Right lung (tissue), 10 donors: ENCODE measurements around the gene TRAPPC6A. TPM values are rescaled to one million over a fixed set of nuclear protein-coding genes. Genes with fewer than 3 reads are reported as not detected.

Experiments
- DNase-seq, 2 donors: peaks; one replicate each; pipeline ENCODE4 v3.0.0-alpha.2; 2013
- long read RNA-seq, 8 donors: transcript quantifications; one replicate each; lab custom pipeline, GENCODE V29; 2026
- polyA plus RNA-seq, 5 donors: library from polyadenylated mRNA; unstranded; fragments of 120-200 nt; gene quantifications; one replicate each; pipeline versions ENCODE4 v1.2.1 to v1.2.3, GENCODE V29; 2013; ENCODE audit warnings: inconsistent platforms in 1 of 5, low replicate concordance in 1 of 5; ENCODE audit not compliant: insufficient read length in 5 of 5, insufficient read depth in 1 of 5

TRAPPC6A gene, protein sequence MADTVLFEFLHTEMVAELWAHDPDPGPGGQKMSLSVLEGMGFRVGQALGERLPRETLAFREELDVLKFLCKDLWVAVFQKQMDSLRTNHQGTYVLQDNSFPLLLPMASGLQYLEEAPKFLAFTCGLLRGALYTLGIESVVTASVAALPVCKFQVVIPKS
- polyA plus RNA-seq, result 10 to 100 TPM; 18.7 to 37.7 (median 24.4) TPM
- long read RNA-seq, donor 1, transcript TRAPPC6A-201 (6 exons, 805 nt), result minor isoform, 10 of 30 reads
- long read RNA-seq, donor 1, transcript TRAPPC6A-202 (6 exons, 758 nt), result major isoform, 11 of 30 reads
- long read RNA-seq, donor 1, partial matches to known transcripts, result 5 of 30 reads
- long read RNA-seq, donor 1, other reads (novel, unspliced or antisense), result 0 of 30 reads
- long read RNA-seq, donor 2, transcript TRAPPC6A-201 (6 exons, 805 nt), result major isoform, 5 of 19 reads
- long read RNA-seq, donor 2, transcript TRAPPC6A-202 (6 exons, 758 nt), result major isoform, 5 of 19 reads
- long read RNA-seq, donor 2, transcript TRAPPC6A-204 (5 exons, 695 nt), result major isoform, 5 of 19 reads
- long read RNA-seq, donor 2, partial matches to known transcripts, result 0 of 19 reads
- long read RNA-seq, donor 2, other reads (novel, unspliced or antisense), result 0 of 19 reads
- long read RNA-seq, donor 3, transcript TRAPPC6A-202 (6 exons, 758 nt), result major isoform, 14 of 33 reads
- long read RNA-seq, donor 3, transcript TRAPPC6A-204 (5 exons, 695 nt), result minor isoform, 6 of 33 reads
- long read RNA-seq, donor 3, transcript TRAPPC6A-201 (6 exons, 805 nt), result minor isoform, 13 of 33 reads
- long read RNA-seq, donor 3, partial matches to known transcripts, result 0 of 33 reads
- long read RNA-seq, donor 3, other reads (novel, unspliced or antisense), result 0 of 33 reads
- long read RNA-seq, donor 4, transcript TRAPPC6A-204 (5 exons, 695 nt), result minor isoform, 6 of 26 reads
- long read RNA-seq, donor 4, transcript TRAPPC6A-202 (6 exons, 758 nt), result major isoform, 7 of 26 reads
- long read RNA-seq, donor 4, transcript TRAPPC6A-201 (6 exons, 805 nt), result minor isoform, 5 of 26 reads
- long read RNA-seq, donor 4, partial matches to known transcripts, result 6 of 26 reads
- long read RNA-seq, donor 4, other reads (novel, unspliced or antisense), result 0 of 26 reads
- long read RNA-seq, donor 5, transcript TRAPPC6A-205 (5 exons, 514 nt), result minor isoform, 6 of 29 reads
- long read RNA-seq, donor 5, transcript TRAPPC6A-202 (6 exons, 758 nt), result minor isoform, 8 of 29 reads
- long read RNA-seq, donor 5, transcript TRAPPC6A-201 (6 exons, 805 nt), result major isoform, 13 of 29 reads
- long read RNA-seq, donor 5, partial matches to known transcripts, result 0 of 29 reads
- long read RNA-seq, donor 5, other reads (novel, unspliced or antisense), result 0 of 29 reads
- long read RNA-seq, donor 6, transcript TRAPPC6A-204 (5 exons, 695 nt), result minor isoform, 7 of 37 reads
- long read RNA-seq, donor 6, transcript TRAPPC6A-201 (6 exons, 805 nt), result major isoform, 12 of 37 reads
- long read RNA-seq, donor 6, transcript TRAPPC6A-202 (6 exons, 758 nt), result major isoform, 12 of 37 reads
- long read RNA-seq, donor 6, transcript TRAPPC6A-205 (5 exons, 514 nt), result minor isoform, 5 of 37 reads
- long read RNA-seq, donor 6, partial matches to known transcripts, result 0 of 37 reads
- long read RNA-seq, donor 6, other reads (novel, unspliced or antisense), result 0 of 37 reads
- long read RNA-seq, donor 7, transcript TRAPPC6A-205 (5 exons, 514 nt), result minor isoform, 6 of 25 reads
- long read RNA-seq, donor 7, transcript TRAPPC6A-202 (6 exons, 758 nt), result major isoform, 7 of 25 reads
- long read RNA-seq, donor 7, transcript TRAPPC6A-204 (5 exons, 695 nt), result minor isoform, 5 of 25 reads
- long read RNA-seq, donor 7, transcript TRAPPC6A-201 (6 exons, 805 nt), result major isoform, 7 of 25 reads
- long read RNA-seq, donor 7, partial matches to known transcripts, result 0 of 25 reads
- long read RNA-seq, donor 7, other reads (novel, unspliced or antisense), result 0 of 25 reads
- long read RNA-seq, donor 8, partial matches to known transcripts, result 0 of 10 reads
- long read RNA-seq, donor 8, other reads (novel, unspliced or antisense), result 0 of 10 reads

DNA sequence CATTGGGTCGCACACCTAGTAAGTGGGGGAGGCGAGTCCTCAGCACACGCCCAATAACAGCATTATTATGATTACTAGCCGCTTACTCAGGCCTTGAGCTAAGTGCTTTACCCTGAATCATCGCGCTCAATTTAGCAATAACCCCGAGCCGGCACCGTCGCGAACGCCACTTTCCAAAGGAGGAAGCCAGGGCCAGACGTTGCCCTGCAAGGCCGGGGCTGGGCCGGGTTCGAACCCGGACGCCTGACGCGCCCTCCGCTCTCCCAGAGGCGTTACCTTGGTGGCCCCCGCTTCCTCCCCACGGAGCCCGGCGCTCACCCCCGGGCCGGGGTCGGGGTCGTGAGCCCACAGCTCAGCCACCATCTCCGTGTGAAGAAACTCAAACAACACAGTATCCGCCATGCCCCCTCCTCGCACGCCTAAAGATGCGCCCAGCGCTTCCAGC is at the start of gene TRAPPC6A:
Gene TRAPPC6A, minus strand, starts transcription at position 421 of the 445 bp plus-strand sequence. Its CDS starts 19 bp downstream, at position 402.
- no peak for DNase-seq

DNA sequence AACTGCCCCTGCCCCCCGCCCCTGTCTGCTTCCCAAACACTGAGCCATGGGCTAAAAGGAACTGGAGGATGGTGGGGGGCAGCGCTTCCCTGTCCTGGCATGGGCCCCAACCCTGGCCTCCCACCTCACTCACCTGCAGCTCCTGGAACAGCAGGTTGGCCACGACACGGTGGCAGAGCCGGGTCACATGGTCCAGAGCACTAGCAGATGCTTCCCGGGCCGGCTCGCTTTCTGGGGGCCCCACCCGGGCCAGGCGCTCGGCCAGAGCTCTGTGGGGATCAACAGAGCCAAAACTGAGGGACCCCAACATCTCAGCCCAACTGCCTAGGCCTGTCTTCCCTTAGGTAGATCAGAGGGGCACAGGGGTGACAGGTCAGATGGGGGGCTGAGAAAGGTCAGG is 46.6 kb upstream of the TRAPPC6A start:
- DNase-seq, result no peak

DNA sequence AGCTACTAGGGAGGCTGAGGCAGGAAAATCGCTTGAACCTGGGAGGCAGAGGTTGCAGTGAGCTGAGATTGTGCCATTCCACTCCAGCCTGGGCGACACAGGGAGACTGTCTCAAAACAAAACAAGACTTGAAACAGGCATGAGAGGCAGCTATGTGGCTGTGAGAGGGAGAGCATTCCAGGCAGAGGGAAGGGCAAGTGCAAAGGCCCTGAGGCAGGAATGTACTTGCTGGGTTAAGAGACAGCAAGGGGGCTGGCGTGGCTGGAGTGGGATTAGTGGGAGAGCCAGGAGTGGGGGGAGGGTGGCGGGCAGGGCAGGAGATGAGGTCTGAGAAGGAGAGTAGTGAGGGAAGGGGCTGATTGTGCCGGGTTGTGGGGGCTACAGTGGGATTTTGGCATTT is 45.8 kb upstream of the TRAPPC6A start:
- no peak for DNase-seq

DNA sequence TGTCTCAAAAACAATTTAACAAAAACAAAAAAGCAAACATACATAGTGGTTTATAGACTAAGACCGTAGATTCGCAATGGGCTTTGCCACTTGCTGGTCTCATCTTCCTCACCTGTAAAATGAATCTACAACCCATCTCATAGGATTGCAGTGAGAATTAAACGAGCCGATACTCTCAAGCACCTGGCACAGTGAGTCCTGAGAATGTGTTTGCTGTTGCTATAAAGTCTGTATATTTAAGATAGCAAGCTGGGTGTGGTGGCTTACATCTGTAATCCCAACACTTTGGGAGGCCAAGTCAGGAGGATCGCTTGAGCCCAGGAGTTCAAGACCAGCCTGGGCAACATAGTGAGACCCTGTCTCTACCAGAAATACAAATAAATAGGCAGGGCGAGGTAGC is 44.7 kb upstream of the TRAPPC6A start:
- no peak for DNase-seq

DNA sequence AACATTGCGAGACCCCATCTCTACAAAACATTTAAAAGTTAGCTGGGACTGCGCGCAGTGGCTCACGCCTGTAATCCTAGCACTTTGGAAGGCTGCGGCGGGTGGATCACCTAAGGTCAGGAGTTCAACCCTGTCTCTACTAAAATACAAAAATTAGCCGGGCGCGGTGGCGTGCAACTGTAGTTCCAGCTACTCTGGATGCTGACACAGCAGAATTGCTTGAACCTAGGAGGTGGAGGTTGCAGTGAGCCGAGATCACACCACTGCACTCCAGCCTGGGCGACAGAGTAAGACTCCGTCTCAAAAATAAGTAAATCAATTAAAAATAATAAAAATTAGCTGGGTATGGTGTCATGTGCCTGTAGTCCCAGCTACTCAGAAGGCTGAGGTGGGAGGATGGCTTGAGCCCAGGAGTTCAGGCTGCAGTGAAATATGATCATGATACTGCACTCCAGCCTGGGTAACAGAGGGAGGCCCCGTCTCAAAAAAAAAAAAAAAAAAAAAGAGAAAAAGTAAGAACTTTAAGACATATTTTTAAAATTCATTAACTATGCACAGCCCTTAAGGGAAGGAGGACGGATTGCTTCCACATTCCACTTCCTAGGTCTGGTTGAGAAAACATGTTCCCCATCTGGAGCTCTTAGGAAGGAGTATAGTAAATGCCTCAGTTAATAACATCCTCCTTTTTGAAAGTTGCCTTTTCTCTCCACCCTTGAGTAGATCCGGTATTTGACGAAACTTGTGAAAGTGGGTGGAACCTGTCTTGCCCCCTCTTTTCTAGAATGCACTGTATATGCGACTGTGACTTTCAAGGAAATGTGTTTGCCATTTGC is 41.1 kb upstream of the TRAPPC6A start:
- no peak for DNase-seq

DNA sequence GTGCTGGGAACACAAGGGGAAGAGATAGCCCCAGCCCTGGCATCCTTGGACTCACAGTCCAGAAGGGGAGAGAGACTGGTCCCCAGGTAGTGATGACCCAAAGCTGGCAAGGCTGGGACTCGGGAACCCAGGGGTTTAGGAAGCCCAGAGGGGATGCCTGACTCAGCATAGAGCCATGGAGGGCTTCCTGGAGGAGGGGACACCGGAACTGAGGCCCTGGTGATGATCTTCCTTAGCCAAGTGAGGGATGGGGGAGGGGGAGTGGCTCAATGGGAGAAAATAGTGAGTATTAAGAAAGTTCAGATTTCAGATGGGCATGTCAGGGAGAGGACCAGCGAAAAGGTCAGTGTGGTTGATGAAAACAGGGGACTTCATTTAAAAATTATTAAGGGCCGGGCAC is 40.4 kb upstream of the TRAPPC6A start:
- DNase-seq, result no peak

DNA sequence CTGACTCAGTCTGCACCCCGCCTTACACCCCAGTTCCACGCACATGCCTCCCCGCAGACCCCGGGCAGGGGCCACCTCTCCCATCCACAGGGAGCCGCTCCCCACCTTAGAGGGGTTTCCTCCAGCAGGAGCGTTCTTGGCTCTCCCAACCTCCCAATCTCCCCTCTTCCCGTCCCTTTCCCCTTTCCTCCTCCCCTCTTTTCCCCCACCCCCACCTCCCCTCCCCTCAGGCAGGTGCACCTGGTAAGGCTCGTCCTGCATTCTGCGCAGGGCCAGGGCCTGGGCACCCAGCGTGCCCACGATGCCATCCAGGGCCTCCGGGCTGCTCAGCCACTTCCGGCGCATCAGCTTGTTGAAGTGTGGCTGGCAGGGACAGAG is 39.9 kb upstream of the TRAPPC6A start:
- no peak for DNase-seq

DNA sequence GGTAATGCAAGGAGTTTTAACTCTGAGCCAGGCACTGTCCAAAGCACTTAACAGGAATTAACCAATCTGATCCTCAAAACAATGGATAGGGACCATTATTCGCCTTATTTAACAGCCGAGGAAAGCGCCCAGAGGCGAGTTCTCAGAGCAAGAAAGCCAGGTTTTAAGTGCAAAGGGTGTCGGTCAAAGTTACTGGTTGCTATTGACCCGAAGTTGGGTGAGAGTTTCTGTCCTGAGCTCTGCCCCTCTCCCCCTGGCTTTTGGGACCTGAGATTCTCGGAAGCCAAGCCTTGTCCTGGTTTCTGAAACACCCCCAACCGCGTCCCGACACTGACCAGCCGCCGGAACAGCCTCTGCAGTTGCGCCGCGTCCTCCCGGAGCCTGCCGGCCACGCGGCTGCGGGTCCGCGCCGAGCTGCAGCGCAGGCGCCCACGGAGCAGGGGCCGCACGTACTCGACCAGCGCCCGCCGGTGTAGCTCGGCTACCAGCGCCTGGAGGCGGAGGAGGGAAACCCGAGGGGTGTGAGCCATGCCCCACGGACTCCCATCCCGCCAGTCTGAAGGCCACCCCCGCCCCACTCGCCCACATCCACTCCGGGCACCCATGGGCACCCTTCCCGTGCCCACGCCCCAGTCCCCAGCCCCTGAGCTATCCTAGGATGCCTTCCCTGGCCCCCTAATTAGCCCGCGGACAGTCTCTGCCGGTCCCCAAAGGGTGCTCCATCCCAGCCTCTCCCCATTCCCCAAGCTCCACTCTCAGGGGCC is 39.3 kb upstream of the TRAPPC6A start:
- DNase-seq, result no peak

DNA sequence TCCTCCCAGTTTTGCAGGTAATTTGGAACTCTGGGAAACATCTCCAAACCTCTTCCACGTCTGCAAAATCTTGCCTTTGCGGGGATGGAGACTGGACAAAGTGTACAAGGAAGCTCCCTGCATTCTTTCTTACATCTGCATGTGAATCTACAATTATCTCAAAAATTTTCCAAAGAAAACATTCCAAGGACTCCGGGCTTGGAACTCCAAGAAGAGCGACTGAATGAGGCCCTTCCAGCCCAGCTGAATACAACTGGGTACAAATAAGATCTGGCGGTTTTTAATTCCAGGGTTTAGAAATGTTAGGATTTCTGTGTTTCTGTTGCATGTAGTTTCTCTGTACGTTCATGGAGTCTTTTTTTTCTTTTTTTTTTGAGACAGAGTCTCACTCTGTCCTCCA is 38.6 kb upstream of the TRAPPC6A start:
- no peak for DNase-seq

DNA sequence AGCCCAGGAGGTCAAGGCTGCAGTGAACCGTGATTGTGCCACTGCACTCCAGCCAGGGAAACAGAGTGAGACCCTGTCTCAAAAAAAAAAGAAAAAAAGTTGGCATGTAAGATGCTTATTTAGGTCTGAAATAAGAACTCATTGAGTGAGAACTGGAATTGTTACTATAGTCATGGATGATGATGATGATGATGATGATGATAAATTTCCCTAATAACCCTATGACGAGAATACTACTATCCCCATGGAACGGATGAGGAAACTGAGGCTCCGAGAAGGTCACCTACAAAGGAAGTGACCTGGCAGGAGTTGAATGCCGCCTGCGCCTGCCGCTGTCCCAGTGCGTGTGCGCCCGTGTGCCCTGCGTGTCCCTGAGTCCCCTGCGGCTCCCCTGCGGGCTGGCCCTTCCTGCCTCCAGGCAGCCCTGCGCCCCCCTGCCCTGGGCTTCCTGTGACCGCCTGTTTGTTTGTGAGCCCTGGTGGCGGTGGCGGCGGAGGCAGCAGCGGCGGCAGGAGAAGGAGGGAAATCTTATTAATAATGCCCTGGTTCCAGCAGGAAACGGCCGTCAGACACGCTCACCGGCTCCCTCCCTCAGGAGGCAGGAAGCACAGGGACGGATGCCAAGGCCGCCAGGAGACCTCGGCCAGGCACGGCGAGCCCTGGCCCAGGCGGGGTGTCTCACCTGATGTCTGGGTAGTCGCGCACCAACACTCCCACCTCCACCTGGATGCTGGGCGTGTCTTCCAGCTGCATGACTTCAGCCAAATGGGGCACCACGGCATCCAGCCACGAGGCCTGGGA is 37.6 kb upstream of the TRAPPC6A start:
- DNase-seq, result peak in 1 of 2 donors; percentile 20

DNA sequence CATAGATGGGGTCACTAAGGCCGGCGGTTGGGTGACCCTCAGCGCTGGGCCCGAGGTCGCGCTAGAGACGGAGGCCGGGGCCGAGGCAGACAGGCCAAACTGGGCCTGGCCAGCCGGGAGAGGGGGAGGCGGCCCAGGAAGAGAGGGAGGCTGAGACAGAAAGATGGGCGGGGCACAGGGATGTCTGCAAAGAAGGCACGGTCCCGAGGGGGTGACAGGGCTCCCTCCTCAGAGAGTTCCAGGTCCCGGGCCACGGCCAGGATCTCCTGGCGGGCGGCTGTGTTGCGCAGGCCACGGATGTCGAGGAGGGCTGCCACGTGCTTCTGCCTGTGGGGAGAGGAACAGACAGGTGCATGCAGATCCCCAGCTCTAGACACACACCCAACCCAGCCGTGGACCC is 35.0 kb upstream of the TRAPPC6A start:
- DNase-seq, result no peak

DNA sequence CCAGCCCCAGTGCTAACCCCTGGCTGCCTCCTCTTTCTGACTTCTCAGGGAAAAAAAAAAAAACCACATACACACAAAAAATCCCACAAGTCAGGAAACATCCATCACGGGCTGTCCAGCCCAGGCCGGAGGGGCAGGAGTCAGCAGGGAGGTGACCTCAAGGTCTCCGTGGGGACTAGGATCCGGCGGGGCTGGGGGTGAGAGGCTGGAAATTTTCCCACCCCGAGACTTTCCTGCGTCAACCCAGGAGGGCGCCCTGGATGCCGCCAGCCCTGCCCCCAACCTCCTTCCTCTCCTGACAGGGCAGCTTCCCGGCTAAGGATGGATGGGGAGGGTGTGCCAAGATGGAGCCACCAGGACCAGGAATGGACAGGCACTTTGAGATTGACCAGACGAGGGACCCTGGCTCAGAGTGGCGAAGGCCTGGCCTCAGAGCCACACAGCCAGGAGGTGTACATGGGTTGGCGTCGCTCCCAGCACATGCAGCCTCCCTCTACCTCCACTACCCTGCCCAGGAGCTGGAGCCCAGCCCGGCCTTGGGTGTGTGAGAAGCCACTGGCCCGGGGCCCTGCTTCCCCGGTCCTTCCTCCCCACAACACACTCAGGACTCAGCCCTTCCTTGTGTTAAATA is 33.8 kb upstream of the TRAPPC6A start:
- peak; percentile 23 to 31 for DNase-seq

DNA sequence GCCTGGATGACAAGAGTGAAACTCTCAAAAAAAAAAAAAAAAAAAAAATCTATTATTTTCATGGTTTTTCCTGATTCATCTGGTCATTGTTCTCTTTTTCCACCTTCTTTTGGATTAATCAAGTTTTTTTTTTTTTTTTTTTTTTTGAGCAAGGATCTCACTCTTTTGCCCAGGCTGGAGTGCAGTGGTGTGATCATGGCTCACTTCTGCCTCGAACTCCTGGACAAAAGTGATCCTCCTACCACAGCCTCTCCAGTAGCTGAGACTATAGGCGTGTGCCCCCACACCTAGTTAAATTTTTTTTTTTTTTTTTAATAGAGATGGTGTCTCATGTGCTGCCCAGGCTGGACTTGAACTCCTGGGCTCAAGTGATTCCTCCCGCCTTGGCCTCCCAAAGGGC is 28.3 kb upstream of the TRAPPC6A start:
- DNase-seq, result no peak

DNA sequence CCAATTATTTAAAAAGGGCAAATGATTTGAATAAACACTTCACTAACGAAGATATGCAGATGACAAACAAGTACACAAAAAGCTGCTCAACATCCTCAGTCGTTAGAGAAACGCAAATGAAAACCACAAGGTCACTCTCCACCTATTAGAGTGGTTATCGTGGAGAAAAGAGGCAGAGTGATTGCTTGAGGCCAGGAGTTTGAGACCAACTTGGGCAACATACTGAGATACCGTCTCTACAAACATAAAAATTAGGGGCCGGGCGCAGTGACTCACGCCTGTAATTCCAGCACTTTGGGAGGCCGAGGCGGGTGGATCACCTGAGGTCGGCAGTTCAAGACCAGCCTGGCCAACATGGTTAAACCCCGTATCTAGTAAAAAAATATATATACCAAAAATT is 27.8 kb upstream of the TRAPPC6A start:
- DNase-seq, result no peak

DNA sequence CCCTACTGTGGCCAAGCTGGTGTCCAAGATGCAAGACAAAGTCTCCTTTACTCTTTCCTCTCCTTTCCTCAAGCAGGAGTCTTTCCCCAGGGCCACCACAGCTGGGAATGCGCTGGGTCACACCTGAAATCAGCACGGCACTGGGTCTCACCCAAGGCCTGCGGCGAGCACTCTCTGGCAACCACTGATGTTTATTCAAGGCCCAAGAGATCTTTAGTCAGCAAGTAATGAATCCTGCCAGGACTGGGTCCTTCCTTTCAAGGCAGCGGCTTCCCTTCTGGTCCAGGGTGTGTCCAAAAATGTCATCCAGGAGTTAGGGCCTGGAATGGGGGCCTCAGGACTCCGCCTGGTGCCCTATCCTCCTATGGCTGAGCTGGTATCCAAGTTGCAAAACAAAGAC is 24.6 kb upstream of the TRAPPC6A start:
- no peak for DNase-seq

DNA sequence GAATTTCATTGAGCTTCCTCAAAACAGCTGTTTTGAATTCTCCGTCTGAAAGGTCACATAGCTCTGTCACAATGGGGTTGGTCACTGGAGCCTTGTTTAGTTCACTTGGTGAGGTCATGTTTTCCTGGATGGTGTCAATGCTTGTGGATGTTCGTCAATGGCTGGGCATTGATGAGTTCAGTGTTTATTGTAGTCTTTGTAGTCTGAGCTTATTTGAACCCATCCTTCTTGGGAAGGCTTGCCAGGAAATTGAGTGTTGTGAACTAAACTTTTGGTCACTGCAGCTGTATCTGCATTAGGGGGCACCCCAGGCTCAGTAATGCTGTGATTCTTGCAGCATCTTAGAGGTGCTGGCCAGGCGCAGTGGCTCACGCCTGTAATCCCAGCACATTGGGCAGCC is 22.5 kb upstream of the TRAPPC6A start:
- DNase-seq, result peak in 1 of 2 donors; percentile 21

DNA sequence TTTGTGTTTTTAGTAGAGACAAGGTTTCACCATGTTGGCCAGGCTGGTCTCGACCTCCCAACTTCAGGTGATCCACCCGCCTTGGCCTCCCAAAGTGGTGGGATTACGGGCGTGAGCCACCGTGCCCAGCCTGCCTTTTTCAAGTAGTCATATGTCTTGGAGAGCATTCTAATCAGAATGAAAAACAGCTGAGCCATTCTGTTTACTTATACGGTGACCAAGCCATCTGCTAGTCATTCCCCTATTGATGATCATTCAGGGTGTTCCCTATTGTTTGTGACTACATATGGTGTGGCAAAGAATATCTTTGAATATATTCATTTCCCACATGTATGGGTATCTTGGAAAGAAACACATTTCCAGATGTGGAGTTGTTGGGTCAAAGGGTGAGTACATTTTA is 17.7 kb upstream of the TRAPPC6A start:
- DNase-seq, result no peak
